H1 (cell line): ENCODE data around the gene SEMA3C. TPM values are rescaled to one million over a fixed set of nuclear protein-coding genes. Genes with fewer than 3 reads are reported as not detected.

Source experiments
- SP2 ChIP-seq: IDR thresholded peaks from 2 replicates; pipeline ENCODE4 v1.6.1; 2012; ENCODE audit warnings: mild to moderate bottlenecking, low read length, inconsistent platforms
- polyA plus RNA-seq, 7 experiments: library from polyadenylated mRNA; depleted of rRNA in 3 of 7; stranded (reverse) in 5 of 7; unstranded in 2 of 7; fragments of >200 nt in 5 of 7; fragments of 200-250 nt in 2 of 7; gene quantifications; 1 replicate in 5 of 7; 2 replicates in 1 of 7; 4 replicates in 1 of 7; pipeline versions ENCODE4 v1.2.1 to v1.2.3, GENCODE V29; 2011 to 2013; ENCODE audit warnings: missing spikeins in 2 of 7, mixed read lengths in 2 of 7
- total RNA-seq: library from RNA; stranded (reverse); fragmentation: NEBNext Ultra II Directional; extraction: Animal tissue kit (Norgen Biotek cat#: 25700); gene quantifications from 2 replicates; pipeline ENCODE4 v1.2.1, GENCODE V29; 2021
- TF ChIP-seq, protein P1 (sequence below), 3 experiments: IDR thresholded peaks; 1 replicate in 2 of 3; 2 replicates in 1 of 3; pipeline versions ENCODE4 v1.5.1 to v1.6.1; 2011; ENCODE audit warnings: low read length in 3 of 3, mild to moderate bottlenecking in 3 of 3, inconsistent platforms in 2 of 3, low read depth in 1 of 3, moderate library complexity in 1 of 3; ENCODE audit not compliant: insufficient read depth in 1 of 3; ENCODE audit errors: control extremely low read depth in 1 of 3
- TF ChIP-seq, protein P2 (sequence below): IDR thresholded peaks from 2 replicates; pipeline ENCODE4 v1.6.1; 2012; ENCODE audit warnings: inconsistent platforms

SEMA3C gene
- total and polyA plus RNA-seq, 2 of the 8 experiments (the other 6 are each of a cell fraction or from before 2014, with no cell fraction given) = 0.15 to 1.4 TPM

DNA sequence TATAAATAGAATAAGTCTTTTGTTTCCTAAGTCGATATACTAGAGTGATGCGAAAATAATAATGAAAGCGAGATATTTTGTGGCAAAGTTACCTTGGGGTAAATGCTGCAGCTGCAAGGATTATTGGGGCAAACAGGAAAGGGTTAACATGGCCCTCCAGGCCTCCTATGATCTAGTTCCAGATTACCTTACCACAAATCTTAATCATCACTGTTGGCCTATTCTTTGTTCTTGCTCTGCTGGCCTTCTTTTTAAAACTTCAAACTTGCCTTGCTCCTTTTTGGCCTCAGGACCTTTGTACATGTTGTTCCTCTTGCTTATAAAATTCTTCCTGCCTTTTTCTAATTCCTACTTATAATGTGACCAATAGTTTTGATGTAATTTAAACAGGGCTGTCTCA is 81.5 kb downstream of the SEMA3C start (continued):
- TF ChIP-seq, protein P1, sequence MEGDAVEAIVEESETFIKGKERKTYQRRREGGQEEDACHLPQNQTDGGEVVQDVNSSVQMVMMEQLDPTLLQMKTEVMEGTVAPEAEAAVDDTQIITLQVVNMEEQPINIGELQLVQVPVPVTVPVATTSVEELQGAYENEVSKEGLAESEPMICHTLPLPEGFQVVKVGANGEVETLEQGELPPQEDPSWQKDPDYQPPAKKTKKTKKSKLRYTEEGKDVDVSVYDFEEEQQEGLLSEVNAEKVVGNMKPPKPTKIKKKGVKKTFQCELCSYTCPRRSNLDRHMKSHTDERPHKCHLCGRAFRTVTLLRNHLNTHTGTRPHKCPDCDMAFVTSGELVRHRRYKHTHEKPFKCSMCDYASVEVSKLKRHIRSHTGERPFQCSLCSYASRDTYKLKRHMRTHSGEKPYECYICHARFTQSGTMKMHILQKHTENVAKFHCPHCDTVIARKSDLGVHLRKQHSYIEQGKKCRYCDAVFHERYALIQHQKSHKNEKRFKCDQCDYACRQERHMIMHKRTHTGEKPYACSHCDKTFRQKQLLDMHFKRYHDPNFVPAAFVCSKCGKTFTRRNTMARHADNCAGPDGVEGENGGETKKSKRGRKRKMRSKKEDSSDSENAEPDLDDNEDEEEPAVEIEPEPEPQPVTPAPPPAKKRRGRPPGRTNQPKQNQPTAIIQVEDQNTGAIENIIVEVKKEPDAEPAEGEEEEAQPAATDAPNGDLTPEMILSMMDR (IDR thresholded peaks at IDR 0.05; ENCODE audit: control extremely low read depth in 1 of 3, insufficient read depth in 1 of 3, low read depth in 1 of 3, low read length in 3 of 3) = no peak
- TF ChIP-seq, protein P2, sequence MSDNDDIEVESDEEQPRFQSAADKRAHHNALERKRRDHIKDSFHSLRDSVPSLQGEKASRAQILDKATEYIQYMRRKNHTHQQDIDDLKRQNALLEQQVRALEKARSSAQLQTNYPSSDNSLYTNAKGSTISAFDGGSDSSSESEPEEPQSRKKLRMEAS = no peak
- no peak for TF ChIP-seq SP2
- TF ChIP-seq, all 59 proteins: peak for 0
